ENCODE data around the gene DLG2.

DNA sequence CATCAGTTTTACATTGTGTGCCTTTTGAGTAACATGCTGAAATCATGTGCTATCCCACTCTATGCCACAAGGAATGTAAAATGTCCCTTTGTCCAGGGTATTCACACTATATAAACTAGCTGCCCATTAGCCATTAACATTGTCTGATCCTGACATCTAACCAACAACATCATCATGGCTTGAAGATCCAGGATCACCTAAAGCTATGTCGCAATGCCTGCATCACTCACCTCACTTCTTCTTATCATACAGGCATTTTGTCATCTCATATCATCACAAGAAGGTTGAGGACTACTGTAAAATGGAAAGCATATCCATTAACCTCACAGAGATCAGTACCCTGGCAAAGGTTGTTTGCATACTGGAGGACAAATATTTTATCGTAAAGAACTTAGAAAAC, 742.3 kb downstream of the DLG2 start:
- TF ChIP-seq POLR2A (IDR thresholded peaks at IDR 0.05; ENCODE audit: low read depth, low read length) (no peak), TAF1 (IDR thresholded peaks at IDR 0.05; ENCODE audit: low read depth, low read length) (no peak)

Measured in GM12891 (cell line).